GM18861 (cell line): ENCODE results near the gene HMCES.
"Not testable (repeated sequence)": the region's sequence is repeated elsewhere in the genome, so short reads cannot be mapped to it uniquely, and the experiment has no call there.

Experiments used
- ATAC-seq: cut with Tn5 transposase; IDR thresholded peaks from one replicate; pipeline ENCODE4 v1.9.1; 2021; ENCODE audit not compliant: unreplicated experiment

Gene HMCES

GRCh38 chr3:129257609-129258008, 21.1 kb upstream of the HMCES start:
- no peak for ATAC-seq

- no peak for ATAC-seq
Measured at GRCh38 chr3:129259612-129260477, 18.8 kb upstream of the HMCES start.

GRCh38 chr3:129260606-129261005, 18.1 kb upstream of the HMCES start:
- ATAC-seq, result no peak

- ATAC-seq, result no peak
Measured at GRCh38 chr3:129261894-129262293, 16.8 kb upstream of the HMCES start.

- no peak for ATAC-seq
Measured at GRCh38 chr3:129263161-129263910, 15.3 kb upstream of the HMCES start.

GRCh38 chr3:129264994-129265393, 13.7 kb upstream of the HMCES start:
- not testable (repeated sequence) for ATAC-seq

GRCh38 chr3:129266651-129267050, 12.0 kb upstream of the HMCES start:
- no peak for ATAC-seq

- ATAC-seq, result no peak
Measured at GRCh38 chr3:129268396-129268795, 10.3 kb upstream of the HMCES start.

GRCh38 chr3:129271674-129272073, 7.0 kb upstream of the HMCES start:
- no peak for ATAC-seq

GRCh38 chr3:129276385-129276784, 2.3 kb upstream of the HMCES start:
- peak; percentile 84 for ATAC-seq

- no peak for ATAC-seq
Measured at GRCh38 chr3:129277829-129278271, 820 bp upstream of the HMCES start.

GRCh38 chr3:129278966-129279906, 566 bp downstream of the HMCES start:
- ATAC-seq, result no peak

- no peak for ATAC-seq
Measured at GRCh38 chr3:129280183-129280582, 1.5 kb downstream of the HMCES start.

- ATAC-seq, result no peak
Measured at GRCh38 chr3:129281726-129282125, 3.1 kb downstream of the HMCES start.

- ATAC-seq, result peak; percentile 74
Measured at GRCh38 chr3:129282727-129283327, 4.2 kb downstream of the HMCES start.

GRCh38 chr3:129286081-129286480, 7.4 kb downstream of the HMCES start:
- ATAC-seq, result no peak

GRCh38 chr3:129288446-129288845, 9.8 kb downstream of the HMCES start:
- ATAC-seq, result no peak

- no peak for ATAC-seq
Measured at GRCh38 chr3:129289201-129289921, 10.7 kb downstream of the HMCES start.

- no peak for ATAC-seq
Measured at GRCh38 chr3:129291236-129291886, 12.7 kb downstream of the HMCES start.
